ENCODE data around the gene MITF.

DNA sequence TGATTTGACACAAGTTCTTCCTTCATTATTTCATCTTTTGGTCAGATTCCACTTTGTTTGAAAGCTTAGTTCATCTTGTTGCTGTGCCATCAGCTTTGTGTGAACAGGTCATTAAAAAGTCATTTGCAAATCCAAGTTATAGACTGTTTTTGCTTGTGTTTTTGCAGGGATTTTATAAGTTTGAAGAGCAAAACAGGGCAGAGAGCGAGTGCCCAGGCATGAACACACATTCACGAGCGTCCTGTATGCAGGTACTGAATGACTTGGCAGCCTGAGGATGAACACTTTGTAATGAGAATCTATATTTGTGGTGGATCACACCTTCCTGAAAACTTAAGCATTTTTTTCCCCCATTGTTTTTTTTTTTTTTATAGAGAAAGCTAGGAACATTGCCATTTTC is 199.7 kb downstream of the MITF start:
- no peak for TF ChIP-seq TAF1 (IDR thresholded peaks at IDR 0.05; ENCODE audit: low read depth, low read length)
- TF ChIP-seq POLR2AphosphoS5 (IDR thresholded peaks at IDR 0.05; ENCODE audit: low read depth, low read length): no peak
- TF ChIP-seq POLR2A (IDR thresholded peaks at IDR 0.05; ENCODE audit: low read depth, low read length): no peak
- TF ChIP-seq POU2F2 (IDR thresholded peaks at IDR 0.05; ENCODE audit: low read depth, low read length): no peak
- no peak for TF ChIP-seq PAX5 (IDR thresholded peaks at IDR 0.05; ENCODE audit: insufficient read depth, low read length, severe bottlenecking)

Data from GM12891 (cell line).